GM18858 (cell line): Measurements from ENCODE around the gene SUPV3L1.

Experiments used
- ATAC-seq: cut with Tn5 transposase; IDR thresholded peaks from one replicate; pipeline ENCODE4 v1.9.1; 2021; ENCODE audit not compliant: unreplicated experiment

The SUPV3L1 gene

GRCh38 chr10:69254877-69255276 lies 74.8 kb downstream of the SUPV3L1 start:
- ATAC-seq = no peak
